Peyer's patch (tissue), 4 donors: ENCODE results near the gene PPTC7. TPM values are rescaled to one million over a fixed set of nuclear protein-coding genes. Genes with fewer than 3 reads are reported as not detected.
A peak's percentile ranks its signal among the peaks of the same experiment; 100 is the strongest.

ENCODE experiments used
- DNase-seq, 3 donors: peaks; one replicate each; pipeline ENCODE4 v3.0.0-alpha.2; 2017 to 2019
- H3K27ac ChIP-seq, 4 donors: fragments of 200-600 bp; sonication (generic); one replicate each; pipeline ENCODE4 v1.5.1; 2016 to 2019
- H3K27me3 ChIP-seq, 2 donors: fragments of 200-600 bp; sonication (generic); one replicate each; pipeline ENCODE4 v1.5.1; 2019
- H3K36me3 ChIP-seq, 3 donors: fragments of 200-600 bp; sonication (generic); one replicate each; pipeline ENCODE4 v1.5.1; 2016 to 2019
- H3K4me1 ChIP-seq, 4 donors: fragments of 200-600 bp; sonication (generic); one replicate each; pipeline ENCODE4 v1.5.1; 2016 to 2019
- H3K4me3 ChIP-seq, 4 donors: fragments of 200-600 bp; sonication (generic); 1 replicate in 3 of 4; 2 replicates in 1 of 4; pipeline ENCODE4 v1.5.1; 2016 to 2019; ENCODE audit warnings: mild to moderate bottlenecking in 1 of 4
- H3K9me3 ChIP-seq, 4 donors: fragments of 200-600 bp; sonication (generic); one replicate each; pipeline ENCODE4 v1.5.1; 2016 to 2019; ENCODE audit warnings: mild to moderate bottlenecking in 1 of 4
- CTCF ChIP-seq, 6 experiments: fragments of 450-650 bp in 4 of 6; fragments of 200-600 bp in 2 of 6; sonication (generic) in 1 of 6; IDR thresholded peaks; one replicate each; pipeline ENCODE4 v1.5.1; 2017 to 2019; ENCODE audit warnings: antibody characterized with exemption in 6 of 6, mild to moderate bottlenecking in 3 of 6, moderate library complexity in 1 of 6
- POLR2A ChIP-seq, 2 donors: fragments of 450-650 bp; IDR thresholded peaks; one replicate each; pipeline ENCODE4 v1.5.1; 2017; ENCODE audit warnings: antibody characterized with exemption in 2 of 2, mild to moderate bottlenecking in 2 of 2, moderate library complexity in 2 of 2
- total RNA-seq, 4 donors: library from RNA; depleted of rRNA; stranded (reverse); fragments of >200 nt; gene quantifications; one replicate each; pipeline ENCODE4 v1.1.0, GENCODE V29; 2016

PPTC7 gene
- total RNA-seq: 10 to 100 TPM; 19.5 to 21.4 (median 20.1) TPM

- Histone ChIP-seq H3K27me3 (no peaks in the 10 kb centered on the region), H3K36me3 (no peaks in the 10 kb centered on the region), H3K27ac (peak within 1 kb of the TSS; percentile 85 to 95 (median 92)), H3K4me1 (peaks cover 0 to 40% (median 17%) of the 10 kb centered on the region in 4 donors), H3K4me3 (peak within 1 kb of the TSS; percentile 90 to 99 (median 94)), H3K9me3 (no peaks in the 10 kb centered on the region)
- TF ChIP-seq POLR2A (IDR thresholded peaks at IDR 0.05) (peak; percentile 74 to 84), CTCF (IDR thresholded peaks at IDR 0.05) (peak in 1 of 6 experiments; percentile 2)
- DNase-seq: peak; percentile 97 to 99 (median 98)
Observed at GRCh38 chr12:110583137-110584059, at the start of gene PPTC7. TSS of gene PPTC7 (minus strand) at chr12:110583318. CDS start at chr12:110583031, 287 bp downstream.

GRCh38 chr12:110627500-110628195 is 44.5 kb upstream of the PPTC7 start:
- peak in 2 of 3 donors; percentile 59 to 65 for DNase-seq
- no peak overlapping the region for H3K4me3 ChIP-seq
- H3K9me3 ChIP-seq: no peaks in the 10 kb centered on the region
- no peak for TF ChIP-seq POLR2A (IDR thresholded peaks at IDR 0.05)
- no peak for TF ChIP-seq CTCF (IDR thresholded peaks at IDR 0.05)
- peak overlapping the region in 2 of 4 donors; percentile 48 to 76 for H3K27ac ChIP-seq
- peaks cover 0 to 6% (median 0%) of the 10 kb centered on the region in 4 donors for H3K4me1 ChIP-seq
- H3K27me3 ChIP-seq: no peaks in the 10 kb centered on the region
- no peaks in the 10 kb centered on the region for H3K36me3 ChIP-seq

- Histone ChIP-seq H3K9me3 (no peaks in the 10 kb centered on the region), H3K27ac (peak overlapping the region in 1 of 4 donors; percentile 5), H3K36me3 (no peaks in the 10 kb centered on the region), H3K4me3 (no peak overlapping the region), H3K27me3 (no peaks in the 10 kb centered on the region), H3K4me1 (peaks cover 0 to 6% (median 0%) of the 10 kb centered on the region in 4 donors)
- TF ChIP-seq POLR2A (IDR thresholded peaks at IDR 0.05): no peak
- TF ChIP-seq CTCF (IDR thresholded peaks at IDR 0.05): no peak
- DNase-seq: no peak
Observed at GRCh38 chr12:110622582-110622981, 39.5 kb upstream of the PPTC7 start.

GRCh38 chr12:110619534-110619953 is 36.4 kb upstream of the PPTC7 start:
- DNase-seq: peak in 2 of 3 donors; percentile 56 to 61
- Histone ChIP-seq H3K4me3 (peak overlapping the region in 1 of 4 donors; percentile 17), H3K36me3 (no peaks in the 10 kb centered on the region), H3K4me1 (peaks cover 0 to 2% (median 0%) of the 10 kb centered on the region in 4 donors), H3K9me3 (no peaks in the 10 kb centered on the region), H3K27me3 (no peaks in the 10 kb centered on the region), H3K27ac (peak overlapping the region in 2 of 4 donors; percentile 24 to 76)
- TF ChIP-seq POLR2A (IDR thresholded peaks at IDR 0.05): no peak
- TF ChIP-seq CTCF (IDR thresholded peaks at IDR 0.05): peak in 1 of 6 experiments; percentile 33

GRCh38 chr12:110616471-110617115 is 33.5 kb upstream of the PPTC7 start:
- no peak for DNase-seq
- H3K27me3 ChIP-seq: no peaks in the 10 kb centered on the region
- TF ChIP-seq POLR2A (IDR thresholded peaks at IDR 0.05) (no peak), CTCF (IDR thresholded peaks at IDR 0.05) (no peak)
- H3K27ac ChIP-seq: no peak overlapping the region
- peaks cover 0 to 7% (median 0%) of the 10 kb centered on the region in 4 donors for H3K4me1 ChIP-seq
- H3K36me3 ChIP-seq: no peaks in the 10 kb centered on the region
- no peaks in the 10 kb centered on the region for H3K9me3 ChIP-seq
- no peak overlapping the region for H3K4me3 ChIP-seq
